Stimulated activated CD4-positive, alpha-beta T cell treated with anti-CD3 and anti-CD28 coated beads, Interleukin-1b, Interleukin-23, amount 100 ng/mL, for 4 hours (primary cell): Measurements from ENCODE around the gene NBDY.

ENCODE experiments used
- DNase-seq, 2 donors: peaks; one replicate each; pipeline ENCODE4 v3.0.0-alpha.2; 2020; ENCODE audit warnings: low read depth in 2 of 2

NBDY gene

GRCh38 chrX:56785442-56785841 lies 56.4 kb downstream of the NBDY start:
- DNase-seq, result no peak

- no peak for DNase-seq
Observed at GRCh38 chrX:56786889-56787733, 58.1 kb downstream of the NBDY start.

DNA sequence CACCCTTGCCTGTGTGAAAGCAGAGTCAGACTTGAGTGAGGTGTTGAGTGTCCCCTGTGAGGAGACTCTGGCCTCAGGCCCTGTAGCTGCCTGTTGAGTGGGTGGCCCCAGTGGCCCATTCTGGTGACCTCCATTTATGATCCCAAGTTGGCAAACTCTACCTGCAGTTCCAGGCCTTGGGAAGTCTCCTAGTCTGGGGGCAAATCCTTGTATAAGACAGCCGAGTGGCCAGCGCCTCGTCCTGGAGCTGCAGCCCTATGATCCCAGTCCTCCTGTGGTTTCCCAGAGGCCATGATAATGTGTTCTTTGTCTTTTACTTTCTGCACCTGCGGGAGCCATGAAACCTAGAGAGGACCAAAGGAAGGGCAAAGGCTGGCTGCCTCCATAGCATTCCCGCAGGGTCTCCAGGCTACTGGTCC lies 58.7 kb downstream of the NBDY start:
- DNase-seq, result no peak

DNA sequence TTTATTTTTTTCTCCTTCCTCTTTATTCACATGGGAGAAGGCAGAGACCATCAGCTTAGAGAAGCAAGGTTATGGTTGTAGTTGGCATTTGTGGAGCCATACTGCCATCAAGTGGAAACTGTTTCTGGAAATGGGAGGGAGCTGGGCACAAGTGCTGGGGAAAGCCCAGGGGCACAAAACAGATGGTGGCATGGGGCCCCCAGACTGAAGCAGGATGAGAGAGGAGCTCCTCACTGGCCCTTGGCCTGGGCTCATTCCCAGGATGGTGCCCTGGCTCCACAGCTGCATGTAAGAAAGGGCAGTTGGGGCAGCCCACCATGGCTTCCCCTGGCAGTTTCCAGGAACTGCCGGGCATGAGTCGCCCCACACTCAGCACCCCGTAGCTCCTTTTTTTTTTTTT lies 59.2 kb downstream of the NBDY start:
- no peak for DNase-seq

GRCh38 chrX:56788717-56789122 lies 59.7 kb downstream of the NBDY start:
- peak in 1 of 2 donors; percentile 73 for DNase-seq

- DNase-seq, result no peak
Observed at GRCh38 chrX:56789518-56790070, 60.6 kb downstream of the NBDY start.

- no peak for DNase-seq
Observed at GRCh38 chrX:56790778-56791177, 61.7 kb downstream of the NBDY start.

DNA sequence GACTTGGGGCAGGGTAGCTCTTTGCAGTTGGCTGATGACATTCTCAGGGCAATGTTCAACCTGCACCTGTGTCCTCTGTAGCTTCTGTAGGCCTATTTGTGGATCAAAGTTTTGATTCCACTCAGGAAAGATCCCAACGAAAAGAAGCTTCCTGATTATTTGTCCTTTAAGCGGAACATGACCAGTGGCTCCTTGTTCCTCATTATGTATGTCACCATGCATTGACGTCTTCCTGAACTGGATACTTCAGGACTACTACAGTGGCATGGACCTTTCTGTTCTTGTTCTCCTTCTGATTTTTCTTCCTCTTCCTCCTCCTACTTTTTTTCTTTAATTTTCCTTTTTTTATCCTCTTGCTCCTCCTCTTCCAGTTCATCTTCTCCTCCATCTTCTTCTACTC lies 62.4 kb downstream of the NBDY start:
- DNase-seq, result no peak

DNA sequence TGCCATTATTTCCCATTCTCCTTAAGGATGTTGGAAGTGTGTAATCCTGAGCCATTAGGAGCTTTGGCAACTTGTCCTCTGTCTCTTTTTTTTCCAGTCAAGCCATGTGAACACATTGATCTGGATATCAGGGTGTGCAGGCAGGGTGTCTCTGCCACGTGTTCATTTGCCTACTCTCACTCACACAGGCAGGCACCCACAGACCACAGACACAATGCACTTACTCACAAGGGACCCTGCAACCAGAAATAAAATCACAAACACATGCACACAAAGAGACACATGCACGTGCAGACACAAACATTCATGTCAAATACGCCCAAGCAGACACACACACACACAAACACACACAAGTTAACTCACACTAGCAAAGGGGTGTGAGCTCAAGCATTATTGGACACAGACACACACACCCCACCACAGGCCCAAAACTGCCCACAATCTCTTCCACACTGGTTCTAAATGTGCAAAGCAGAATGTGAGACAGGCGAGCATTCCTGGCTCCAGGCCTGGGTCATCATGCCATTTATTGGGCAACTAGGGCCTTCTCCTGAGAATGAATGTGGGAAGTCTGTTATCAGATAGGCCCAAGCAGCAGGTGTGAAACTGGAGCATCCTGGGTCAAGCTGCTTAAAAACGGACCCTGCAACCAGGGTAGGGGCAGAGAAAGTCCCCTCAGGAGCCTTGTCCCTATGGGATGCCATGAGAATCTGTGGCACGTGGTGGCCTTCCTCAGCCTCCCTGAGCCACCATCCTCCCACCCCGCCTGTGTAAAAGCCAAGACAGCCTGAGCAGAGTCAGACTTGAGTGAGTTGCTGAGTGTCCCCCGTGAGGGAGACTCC lies 63.4 kb downstream of the NBDY start:
- no peak for DNase-seq

DNA sequence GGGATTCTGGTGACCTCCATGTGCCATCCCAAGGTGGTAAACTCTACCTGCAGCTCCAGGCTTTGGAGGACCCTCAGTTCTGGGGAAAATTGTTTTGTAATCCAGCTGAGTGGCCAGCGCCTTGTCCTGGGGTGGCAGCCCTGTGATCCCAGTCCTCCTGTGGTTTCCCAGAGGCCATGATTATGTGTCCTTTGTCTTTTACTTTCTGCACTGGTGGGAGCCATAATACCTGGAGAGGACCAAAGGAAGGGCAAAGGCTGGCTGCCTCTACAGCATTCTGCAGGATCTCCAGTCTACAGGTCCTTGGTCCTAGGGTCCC lies 64.0 kb downstream of the NBDY start:
- DNase-seq, result no peak

GRCh38 chrX:56793521-56794320 lies 64.7 kb downstream of the NBDY start:
- DNase-seq, result no peak

GRCh38 chrX:56794404-56795230 lies 65.6 kb downstream of the NBDY start:
- DNase-seq, result no peak

DNA sequence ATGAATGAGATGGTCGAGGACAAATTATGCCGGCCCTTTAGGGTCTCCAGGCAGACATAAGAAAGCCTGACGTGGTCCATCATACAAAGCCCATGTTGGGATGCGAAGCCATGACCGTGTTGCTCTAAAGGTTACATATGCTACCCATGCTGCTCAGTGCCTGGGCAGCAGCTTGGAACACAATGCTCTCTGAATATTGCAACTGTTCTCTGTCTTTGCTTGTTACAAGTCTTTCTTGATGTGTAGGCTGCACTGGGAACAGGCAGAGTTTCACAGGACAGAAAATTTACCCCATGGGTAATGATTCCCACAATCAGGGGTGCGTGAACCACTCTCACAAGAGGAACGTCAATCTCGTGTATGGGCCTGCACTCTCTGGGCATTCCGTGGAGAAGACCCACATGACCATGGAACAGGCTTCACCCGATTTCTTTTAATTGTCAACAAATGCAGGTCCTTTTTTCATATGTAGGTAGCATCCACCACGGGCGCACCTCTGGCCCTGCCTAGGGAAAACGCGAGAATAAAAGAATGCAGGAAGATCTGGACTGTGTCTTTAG lies 66.3 kb downstream of the NBDY start:
- no peak for DNase-seq

DNA sequence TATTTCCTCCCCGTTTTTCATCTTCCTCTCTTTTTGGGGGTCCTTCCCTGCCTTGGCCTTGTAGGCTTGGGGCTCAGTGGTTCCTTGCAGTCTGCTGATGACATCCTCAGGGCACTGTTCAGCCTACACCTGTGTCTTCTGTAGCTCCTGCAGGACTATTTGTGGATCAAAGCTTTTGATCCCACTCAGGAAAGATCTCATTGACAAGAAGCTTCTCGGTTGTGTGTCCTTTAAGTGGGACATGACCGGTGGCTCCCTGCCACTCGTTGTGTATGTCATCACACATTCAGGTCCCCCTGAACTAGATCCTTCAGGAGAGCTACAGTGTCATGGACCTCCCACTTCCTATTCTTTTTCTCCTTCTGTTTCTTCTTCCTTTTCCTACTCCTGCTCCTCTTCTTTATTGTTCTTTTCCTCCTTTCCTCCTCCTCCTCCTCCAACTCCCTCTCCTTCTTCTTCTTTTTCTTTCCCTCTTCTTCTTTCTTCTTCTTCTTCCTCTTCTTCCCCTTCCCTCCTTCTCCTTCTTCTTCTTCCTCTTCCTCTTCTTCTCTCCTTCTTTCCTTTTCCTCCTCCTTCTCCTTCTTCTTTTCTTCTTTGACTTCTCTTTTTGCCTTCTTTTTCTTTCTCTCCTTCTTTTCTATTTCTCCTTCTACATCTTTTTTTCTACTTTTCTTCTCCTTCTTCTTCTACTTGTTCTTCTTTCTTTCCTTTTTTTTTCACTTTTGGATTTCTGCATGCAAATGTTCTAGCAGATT lies 67.8 kb downstream of the NBDY start:
- DNase-seq, result no peak

- no peak for DNase-seq
Observed at GRCh38 chrX:56797574-56798338, 68.7 kb downstream of the NBDY start.

DNA sequence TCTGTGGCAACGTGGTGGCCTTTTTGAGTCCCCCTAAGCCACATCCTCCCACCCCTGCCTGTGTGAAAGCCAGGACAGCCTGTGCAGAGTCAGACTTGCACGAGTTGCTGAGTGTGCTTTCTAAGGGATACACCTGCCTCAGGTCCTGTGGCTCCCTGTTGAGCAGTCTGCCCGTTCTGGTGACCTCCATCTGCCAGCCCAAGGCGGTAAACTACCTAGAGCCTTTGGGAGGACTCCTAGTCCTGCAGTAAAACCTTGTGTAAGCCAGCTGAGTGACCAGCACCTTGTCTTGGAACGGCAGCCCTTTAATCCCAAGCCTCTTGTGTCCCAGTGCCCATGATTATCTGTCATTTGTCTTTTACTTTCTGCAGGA lies 69.3 kb downstream of the NBDY start:
- no peak for DNase-seq

- no peak for DNase-seq
Observed at GRCh38 chrX:56798866-56799758, 70.1 kb downstream of the NBDY start.

GRCh38 chrX:56800307-56800706 lies 71.3 kb downstream of the NBDY start:
- DNase-seq, result no peak
